NOMO-1 treated with DMSO at 0.1 percent for 48 hours (cell line): ENCODE data around the gene RIPOR3.

Source experiments
- DNase-seq: peaks from one replicate; lab custom pipeline; 2025; ENCODE audit not compliant: unreplicated experiment; lab: John Stamatoyannopoulos, UW

Gene RIPOR3

GRCh38 chr20:50537546-50538201 is 153.7 kb downstream of the RIPOR3 start:
- no peak for DNase-seq

- DNase-seq = no peak
These were observed 155.0 kb downstream of the RIPOR3 start for GRCh38 chr20:50536333-50536732.
